GM18858 (cell line): ENCODE data around the gene TNFRSF13B.
"Not testable (repeated sequence)": the region's sequence is repeated elsewhere in the genome, so short reads cannot be mapped to it uniquely, and the experiment has no call there.

ENCODE experiments used
- ATAC-seq: cut with Tn5 transposase; IDR thresholded peaks from one replicate; pipeline ENCODE4 v1.9.1; 2021; ENCODE audit not compliant: unreplicated experiment

TNFRSF13B gene

DNA sequence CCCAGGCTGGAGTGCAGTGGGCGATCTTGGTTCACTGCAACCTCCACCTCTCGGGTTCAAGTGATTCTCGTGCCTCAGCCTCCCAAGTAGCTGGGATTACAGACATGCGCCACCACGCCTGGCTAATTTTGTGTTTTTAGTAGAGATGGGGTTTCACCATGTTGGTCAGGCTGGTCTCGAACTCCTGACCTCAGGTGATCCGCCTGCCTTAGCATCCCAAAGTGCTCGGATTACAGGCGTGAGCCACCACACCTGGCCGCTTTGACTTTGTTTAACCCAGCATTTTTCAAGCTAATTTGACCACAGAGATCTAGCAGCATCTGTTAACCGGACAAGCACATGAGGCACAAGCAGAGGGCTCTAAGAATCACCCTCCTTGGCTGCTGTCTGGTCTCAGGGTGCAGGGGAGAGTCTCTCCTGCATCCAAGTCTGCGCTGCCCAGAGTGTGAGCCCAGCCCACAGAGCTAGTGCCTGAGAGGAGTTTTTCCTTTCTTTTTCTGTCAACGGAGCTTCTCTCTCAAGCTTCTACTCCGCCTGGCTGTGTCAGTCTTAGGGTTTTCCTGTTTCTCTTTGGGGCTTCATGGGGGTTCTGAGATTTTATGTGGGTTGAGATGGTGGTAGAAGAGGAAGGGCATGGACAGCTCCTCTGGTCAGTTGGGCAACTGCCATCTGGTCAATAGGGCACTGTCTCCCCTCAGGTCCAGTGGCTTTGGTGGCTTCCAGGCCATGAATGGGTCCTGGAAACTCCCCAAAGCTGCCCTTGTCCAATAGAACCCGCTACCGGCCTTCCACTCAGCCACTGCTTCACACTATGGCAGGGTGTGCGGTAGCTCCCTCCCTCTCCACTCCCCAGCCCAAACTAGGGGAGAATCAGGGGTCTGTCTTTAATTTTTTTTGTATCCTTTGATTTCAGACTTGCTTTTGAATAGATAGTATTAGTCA, 59.6 kb downstream of the TNFRSF13B start:
- no peak for ATAC-seq

DNA sequence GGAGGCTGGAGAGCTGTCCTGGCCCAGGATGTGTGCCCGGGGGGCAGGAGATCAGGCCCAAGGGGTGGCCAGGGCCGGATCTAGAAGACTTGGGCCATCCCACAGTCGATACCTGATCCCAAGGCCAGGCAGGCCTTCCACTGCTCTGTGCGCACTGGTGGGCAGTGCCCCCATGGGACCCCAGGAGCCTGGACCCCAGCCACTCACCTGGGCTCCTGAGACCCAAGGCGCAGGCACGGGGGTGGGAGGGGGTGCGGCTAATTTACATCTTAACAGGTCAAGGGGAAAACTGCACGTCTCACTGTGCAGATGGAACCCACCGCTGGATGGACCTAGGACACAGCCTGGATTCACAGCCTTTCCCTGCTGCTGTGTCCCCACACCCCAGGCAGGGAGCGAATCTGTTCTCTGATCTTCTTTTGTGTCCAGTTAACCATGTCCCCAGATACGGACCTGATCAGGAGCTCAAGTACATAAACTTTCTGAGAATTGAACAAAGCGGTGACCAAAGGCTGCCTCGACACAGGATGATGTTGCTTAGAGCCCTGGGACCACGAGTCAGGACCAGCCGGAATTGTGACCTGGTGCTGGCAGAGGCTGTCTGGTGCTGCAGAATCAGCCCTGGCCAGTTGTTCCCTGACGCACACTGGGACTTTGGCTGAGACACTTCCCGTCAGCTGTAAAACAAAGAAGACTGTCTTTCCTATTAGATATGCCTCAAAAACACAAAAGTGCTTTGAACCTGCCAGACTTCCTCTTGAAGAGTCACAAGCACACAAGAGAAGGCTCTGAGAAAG, 60.6 kb downstream of the TNFRSF13B start:
- ATAC-seq: no peak

GRCh38 chr17:16910341-16910740, 61.6 kb downstream of the TNFRSF13B start:
- ATAC-seq: no peak

GRCh38 chr17:16909472-16910246, 62.3 kb downstream of the TNFRSF13B start:
- ATAC-seq: no peak

- ATAC-seq: no peak
These were observed 63.6 kb downstream of the TNFRSF13B start for GRCh38 chr17:16908273-16908672.

DNA sequence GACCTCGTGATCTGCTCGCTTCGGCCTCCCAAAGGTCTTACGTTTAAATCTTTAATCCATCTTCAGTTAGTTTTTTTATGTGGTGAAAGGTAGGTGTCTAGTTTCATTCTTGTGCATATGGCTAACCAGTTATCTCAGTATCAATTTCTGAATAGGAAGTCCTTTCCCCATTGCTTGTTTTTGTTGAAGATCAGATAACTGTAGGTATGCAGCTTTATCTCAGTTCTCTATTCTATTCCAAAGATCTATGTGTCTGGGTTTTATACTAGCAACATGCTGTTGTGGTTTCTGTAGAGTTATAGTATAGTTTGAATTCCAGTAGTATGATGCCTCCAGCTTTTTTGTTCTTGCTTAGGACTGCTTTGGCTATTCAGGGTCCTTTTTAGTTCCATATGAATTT, 65.2 kb downstream of the TNFRSF13B start:
- ATAC-seq: no peak

GRCh38 chr17:16905593-16906191, 66.2 kb downstream of the TNFRSF13B start:
- no peak for ATAC-seq

DNA sequence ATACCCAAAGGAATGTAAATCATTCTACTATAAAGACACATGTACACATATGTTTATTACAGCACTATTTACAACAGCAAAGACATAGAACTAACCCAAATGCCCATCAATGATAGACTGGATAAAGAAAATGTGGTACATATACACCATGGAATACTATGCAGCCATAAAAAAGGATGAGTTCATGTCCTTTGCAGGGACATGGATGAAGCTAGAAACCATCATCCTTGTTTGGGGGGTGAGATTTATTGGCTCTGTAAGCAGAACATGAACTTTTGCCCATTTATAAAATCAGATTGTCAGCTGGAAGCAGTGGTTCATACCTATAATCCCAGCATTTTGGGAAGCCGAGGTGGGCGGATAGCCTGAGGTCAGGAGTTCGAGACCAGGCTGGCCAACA, 68.8 kb downstream of the TNFRSF13B start:
- not testable (repeated sequence) for ATAC-seq

DNA sequence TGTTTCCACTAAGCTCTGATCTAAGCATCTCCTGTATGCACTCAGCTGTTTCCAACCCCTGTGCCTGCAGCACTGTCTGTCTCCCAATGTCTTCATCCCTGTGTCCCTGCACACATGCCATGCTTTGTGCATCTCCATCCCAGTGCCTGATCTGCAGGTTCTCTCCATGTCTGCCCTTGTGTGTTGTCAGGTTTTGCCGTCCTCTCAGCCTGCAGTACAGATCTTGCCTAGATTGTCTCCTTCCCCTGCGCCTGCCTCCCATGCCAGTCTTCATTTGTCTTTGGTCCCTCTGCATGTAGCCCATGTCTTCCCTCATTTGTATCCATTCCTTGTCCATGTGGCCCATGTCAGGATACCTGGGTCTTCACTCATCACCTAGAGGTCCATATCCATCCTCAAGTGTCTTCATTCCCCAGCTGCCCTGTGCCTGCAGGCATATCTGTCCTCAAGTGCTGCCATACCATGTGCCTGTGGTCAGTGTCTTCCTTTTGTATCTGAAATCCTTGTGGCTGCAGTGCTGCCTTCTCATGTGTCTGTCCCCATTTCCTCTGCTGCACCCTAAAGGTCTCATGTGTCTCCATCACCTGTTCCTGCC, 71.5 kb downstream of the TNFRSF13B start:
- ATAC-seq: no peak

DNA sequence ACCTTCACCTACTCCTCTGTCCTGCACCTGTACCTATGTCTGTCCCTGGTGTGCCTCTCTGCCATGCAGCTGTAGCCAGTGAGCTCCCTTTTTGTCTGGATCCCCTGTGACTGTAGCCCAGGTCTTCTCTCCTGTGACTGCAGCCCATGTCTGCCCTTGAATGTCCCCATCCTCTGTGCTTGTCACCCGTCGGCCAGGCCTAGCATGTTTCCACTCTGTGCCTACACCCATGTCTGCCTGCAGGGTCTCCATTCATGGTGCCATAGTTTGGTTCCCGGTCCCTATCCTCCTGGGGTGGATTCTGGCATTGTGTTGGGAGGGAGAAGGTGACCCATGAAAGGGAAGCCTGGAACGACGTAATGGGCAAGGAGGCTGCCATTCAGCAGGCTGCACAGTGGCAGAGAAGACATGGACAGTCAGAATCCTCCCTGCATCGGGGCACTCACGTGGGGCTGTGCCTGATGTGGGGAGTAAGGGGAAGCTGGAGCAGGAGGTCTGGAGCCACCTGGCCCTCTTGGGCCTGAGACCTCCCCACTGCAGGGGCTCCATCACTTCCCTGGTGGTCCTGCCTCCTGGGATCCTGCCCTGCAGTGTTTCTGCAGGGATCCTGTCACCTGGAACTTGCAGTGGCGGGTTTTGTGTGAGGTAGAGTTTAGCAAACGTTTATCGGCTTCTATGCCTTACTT, 74.6 kb downstream of the TNFRSF13B start:
- not testable (repeated sequence) for ATAC-seq

GRCh38 chr17:16896235-16896634, 75.7 kb downstream of the TNFRSF13B start:
- ATAC-seq: not testable (repeated sequence)

- not testable (repeated sequence) for ATAC-seq
These were observed 78.4 kb downstream of the TNFRSF13B start for GRCh38 chr17:16893527-16893926.

GRCh38 chr17:16892876-16893454, 79.0 kb downstream of the TNFRSF13B start:
- not testable (repeated sequence) for ATAC-seq

- ATAC-seq: no peak
These were observed 82.8 kb downstream of the TNFRSF13B start for GRCh38 chr17:16889088-16889465.
